AG20443 (cell line): Measurements from ENCODE around the gene CCDC152.
A peak's percentile ranks its signal among the peaks of the same experiment; 100 is the strongest.
"Not testable (repeated sequence)": the region's sequence is repeated elsewhere in the genome, so short reads cannot be mapped to it uniquely, and the experiment has no call there.

ENCODE experiments used
- DNase-seq: peaks from one replicate; pipeline ENCODE4 v3.0.0; 2012; ENCODE audit warnings: low spot score, mixed read lengths

The CCDC152 gene, protein sequence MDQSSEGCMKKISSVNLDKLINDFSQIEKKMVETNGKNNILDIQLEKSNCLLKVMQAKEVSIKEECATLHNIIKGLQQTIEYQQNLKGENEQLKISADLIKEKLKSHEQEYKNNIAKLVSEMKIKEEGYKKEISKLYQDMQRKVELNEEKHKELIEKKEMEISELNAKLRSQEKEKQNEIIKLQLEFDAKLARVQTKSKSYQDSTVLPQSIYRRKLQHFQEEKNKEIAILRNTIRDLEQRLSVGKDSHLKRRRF

DNA sequence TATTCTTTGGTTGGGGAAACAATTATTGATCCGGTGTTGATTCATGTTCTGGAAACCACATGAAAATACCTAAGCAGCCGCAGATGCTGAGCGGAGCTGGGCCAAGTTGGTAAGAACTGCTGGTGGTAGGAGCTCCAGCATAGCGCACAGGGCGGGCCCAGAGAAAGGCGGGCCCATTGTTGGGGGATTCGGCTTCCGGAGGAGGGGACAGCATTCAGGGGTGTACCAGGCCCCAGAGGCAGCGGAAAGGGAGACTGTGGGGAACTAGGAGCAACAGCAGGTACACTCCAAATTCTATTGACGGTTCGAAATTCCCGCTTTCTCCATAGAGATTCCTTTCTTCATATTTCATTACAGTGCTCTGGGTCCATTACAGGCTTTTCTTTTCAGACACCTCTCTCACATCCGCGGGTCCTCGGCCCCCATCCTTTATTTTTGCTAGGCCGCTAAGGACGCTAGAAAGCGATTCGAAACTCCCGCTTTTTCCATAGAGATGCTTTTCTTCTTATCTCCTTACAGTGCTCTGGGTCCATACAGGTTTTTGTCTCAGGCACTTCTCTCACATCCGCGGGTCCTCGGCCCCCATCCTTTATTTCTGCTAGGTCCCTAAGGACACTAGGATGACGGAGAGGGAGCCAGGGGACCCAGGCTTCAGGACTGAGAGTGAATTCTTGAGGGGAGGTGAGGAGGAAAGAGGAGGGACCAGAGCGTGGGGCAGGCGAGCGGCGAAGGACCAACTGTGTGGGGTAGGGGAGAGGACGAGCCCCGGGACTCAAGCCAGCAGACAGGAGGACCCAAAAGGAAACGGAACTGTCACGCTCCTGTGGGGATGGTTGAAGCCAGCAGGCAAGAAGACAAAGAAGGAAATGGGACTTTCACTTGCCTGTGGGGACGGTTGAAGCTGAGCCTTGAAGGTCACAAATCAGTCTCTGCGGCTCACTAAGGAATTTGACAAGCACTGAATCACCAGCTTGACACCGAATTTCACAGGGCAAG is at the start of gene CCDC152:
CCDC152 (plus strand) TSS at position 213 of the 996 bp plus-strand sequence. CDS start 2,304 bp downstream, outside the sequence.
- DNase-seq, result peak; percentile 29

DNA sequence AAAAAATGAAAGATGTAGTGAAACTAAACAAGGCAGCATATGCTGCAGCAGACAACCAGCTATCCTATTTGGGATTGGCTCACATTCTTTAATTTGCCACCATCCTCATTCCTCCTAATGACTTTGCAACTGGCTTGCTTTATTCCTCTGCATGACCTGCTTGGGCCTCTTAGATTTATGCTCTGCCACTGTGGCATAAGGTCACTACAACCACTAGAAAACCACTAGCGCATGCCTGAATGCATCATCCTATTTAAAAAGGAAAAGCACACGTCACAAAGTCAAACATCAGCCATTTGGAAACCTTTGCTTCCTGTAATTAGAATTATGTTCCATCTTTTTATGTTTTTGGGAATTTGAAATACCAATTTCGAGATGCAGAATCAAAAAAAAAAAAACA is 40.8 kb upstream of the CCDC152 start:
- DNase-seq, result peak; percentile 31

DNA sequence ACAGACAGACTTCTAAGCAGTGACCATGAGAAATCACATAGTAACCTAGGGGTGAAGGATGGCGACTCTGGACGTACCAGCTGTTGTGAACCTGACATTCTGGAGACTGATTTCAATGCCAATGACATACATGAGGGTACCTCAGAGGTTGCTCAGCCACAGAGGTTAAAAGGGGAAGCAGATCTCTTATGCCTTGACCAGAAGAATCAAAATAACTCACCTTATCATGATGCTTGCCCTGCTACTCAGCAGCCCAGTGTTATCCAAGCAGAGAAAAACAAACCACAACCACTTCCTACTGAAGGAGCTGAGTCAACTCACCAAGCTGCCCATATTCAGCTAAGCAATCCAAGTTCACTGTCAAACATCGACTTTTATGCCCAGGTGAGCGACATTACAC is 38.0 kb upstream of the CCDC152 start:
- DNase-seq, result no peak

DNA sequence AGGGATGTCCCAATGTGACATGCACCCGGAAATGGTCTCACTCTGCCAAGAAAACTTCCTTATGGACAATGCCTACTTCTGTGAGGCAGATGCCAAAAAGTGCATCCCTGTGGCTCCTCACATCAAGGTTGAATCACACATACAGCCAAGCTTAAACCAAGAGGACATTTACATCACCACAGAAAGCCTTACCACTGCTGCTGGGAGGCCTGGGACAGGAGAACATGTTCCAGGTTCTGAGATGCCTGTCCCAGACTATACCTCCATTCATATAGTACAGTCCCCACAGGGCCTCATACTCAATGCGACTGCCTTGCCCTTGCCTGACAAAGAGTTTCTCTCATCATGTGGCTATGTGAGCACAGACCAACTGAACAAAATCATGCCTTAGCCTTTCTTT is 37.6 kb upstream of the CCDC152 start:
- no peak for DNase-seq

DNA sequence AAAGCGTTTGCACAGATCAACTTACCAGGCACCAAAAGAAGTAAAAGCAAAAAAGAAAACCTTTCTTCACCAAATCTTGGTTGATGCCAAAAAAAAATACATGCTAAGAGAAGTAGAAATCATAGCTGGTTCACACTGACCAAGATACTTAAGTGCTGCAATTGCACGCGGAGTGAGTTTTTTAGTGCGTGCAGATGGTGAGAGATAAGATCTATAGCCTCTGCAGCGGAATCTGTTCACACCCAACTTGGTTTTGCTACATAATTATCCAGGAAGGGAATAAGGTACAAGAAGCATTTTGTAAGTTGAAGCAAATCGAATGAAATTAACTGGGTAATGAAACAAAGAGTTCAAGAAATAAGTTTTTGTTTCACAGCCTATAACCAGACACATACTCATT is 36.4 kb upstream of the CCDC152 start:
- DNase-seq, result no peak

DNA sequence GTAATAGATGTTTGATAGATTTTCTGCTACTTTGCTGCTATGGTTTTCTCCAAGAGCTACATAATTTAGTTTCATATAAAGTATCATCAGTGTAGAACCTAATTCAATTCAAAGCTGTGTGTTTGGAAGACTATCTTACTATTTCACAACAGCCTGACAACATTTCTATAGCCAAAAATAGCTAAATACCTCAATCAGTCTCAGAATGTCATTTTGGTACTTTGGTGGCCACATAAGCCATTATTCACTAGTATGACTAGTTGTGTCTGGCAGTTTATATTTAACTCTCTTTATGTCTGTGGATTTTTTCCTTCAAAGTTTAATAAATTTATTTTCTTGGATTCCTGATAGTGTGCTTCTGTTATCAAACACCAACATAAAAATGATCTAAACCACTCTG is 35.1 kb upstream of the CCDC152 start:
- no peak for DNase-seq

DNA sequence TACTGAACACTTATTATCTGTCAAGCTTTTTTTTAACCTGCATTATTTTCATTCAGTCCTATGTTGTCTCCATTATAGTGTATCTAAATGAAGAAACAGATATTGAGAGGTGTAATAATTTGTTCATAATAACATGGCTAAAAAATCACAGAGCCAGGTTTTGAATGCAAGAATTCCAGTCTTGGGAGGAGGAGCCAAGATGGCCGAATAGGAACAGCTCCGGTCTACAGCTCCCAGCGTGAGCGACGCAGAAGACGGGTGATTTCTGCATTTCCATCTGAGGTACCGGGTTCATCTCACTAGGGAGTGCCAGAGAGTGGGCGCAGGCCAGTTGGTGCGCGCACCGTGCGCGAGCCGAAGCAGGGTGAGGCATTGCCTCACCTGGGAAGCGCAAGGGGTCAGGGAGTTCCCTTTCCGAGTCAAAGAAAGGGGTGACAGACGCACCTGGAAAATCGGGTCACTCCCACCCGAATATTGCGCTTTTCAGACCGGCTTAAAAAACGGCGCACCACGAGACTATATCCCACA is 22.0 kb upstream of the CCDC152 start:
- DNase-seq, result not testable (repeated sequence)

DNA sequence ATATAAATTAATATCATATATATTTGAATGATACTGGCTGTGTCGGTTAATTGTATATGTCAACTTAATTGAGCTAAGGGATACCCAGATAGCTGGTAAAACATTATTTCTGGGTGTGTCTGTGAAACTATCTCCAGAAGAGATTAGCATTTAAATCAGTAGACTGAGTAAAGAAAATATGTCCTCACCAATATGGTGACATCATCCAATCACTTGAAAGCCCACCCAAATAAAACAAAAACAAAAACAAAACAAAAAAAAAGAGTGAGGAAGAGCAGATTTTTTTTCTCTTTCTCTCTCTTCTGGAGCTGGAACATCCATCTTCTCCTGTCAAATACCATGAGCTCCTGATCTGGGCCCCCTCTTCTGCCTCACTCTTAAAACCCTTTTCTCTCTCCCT is 15.7 kb upstream of the CCDC152 start:
- DNase-seq, result no peak

DNA sequence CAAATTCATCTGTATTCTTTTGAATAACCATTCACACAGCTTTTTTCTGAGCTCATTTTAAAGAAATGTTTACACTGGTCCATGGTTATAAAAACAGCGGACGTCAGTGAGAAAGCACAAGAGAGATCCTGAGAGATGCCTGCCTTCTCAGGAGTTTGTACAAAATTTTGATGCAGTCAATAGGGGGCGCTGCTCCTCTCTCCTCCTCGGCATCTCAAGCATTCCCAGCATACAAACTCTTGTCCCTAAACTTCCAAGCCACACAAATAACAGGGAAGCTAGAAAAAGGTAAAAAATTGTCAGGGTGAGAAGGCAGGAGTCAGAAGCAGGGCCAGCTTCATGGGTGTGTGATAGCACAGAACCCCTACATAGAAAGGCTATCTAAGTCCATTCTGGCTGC is 11.2 kb upstream of the CCDC152 start:
- DNase-seq, result no peak

DNA sequence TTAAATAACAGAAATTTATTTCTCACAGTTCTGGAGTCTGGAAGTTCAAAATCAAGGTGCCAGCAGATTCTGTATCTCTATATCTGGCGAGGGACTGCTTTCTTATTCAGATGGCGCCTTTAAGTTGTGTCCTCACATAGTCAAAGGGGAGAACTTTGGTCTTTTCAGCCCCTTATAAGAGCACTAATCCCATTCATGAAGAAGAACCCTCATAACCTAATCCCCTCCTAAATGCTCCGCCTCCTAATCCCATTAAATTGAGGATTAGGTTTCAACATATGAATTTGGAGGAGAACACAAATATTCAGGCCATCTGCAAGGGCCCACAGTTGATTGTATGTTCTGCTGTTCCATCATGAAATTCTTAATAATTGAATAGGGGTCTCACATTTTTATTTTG is 10.8 kb upstream of the CCDC152 start:
- DNase-seq, result no peak

DNA sequence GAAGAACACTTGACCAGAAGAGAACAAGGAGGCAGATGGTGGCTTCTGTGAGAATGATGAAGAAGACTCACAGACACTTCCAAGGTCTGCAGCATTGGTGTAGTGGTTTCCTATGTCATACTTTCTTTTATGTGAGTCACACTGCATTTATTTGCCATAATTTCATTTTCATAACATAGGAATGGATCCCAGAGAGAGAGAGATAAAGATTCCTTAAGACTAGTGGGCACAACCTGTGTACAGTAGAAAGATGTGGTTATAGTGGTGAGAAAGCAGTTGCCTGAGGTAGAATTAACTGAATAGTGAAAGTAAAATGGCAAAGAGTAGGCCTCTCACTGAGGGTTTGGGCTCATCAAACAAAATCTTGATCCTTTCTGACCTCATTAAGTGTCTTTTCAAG is 7.6 kb upstream of the CCDC152 start:
- no peak for DNase-seq

DNA sequence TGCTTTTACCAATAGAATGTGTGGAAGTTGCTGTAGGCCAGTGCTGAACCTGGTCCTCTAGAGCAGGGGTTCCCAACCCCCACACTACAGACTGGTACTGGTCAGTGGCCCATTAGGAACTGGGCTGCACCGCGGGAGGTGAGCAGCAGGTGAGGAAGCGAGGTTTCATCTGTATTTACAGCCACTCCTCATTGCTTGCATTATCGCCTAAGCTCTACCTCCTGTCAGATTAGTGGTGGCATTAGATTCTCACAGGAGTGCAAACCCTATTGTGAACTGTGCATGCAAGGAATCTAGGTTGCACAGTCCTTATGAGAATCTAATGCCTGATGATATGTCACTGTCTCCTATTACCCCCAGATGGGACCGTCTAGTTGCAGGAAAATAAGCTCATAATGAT is 6.1 kb upstream of the CCDC152 start:
- no peak for DNase-seq

DNA sequence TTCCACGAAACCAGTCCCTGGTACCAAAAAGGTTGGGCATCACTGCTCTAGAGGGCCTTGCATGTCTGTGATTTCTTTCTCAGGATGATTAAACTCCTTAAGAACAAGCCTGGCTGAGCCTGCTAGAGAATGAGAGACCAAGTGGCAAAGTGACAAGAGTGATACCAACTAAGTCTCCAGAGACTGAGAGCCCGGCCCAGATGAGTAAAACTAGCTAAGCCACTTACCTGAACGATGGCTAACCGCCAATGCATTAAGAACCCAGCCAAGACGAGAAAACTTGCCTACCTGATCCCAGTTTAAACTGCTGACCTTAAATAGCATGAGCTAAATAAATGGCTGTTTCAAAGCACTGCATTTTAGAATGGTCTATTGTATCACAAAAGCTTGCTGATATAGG is 5.6 kb upstream of the CCDC152 start:
- no peak for DNase-seq

DNA sequence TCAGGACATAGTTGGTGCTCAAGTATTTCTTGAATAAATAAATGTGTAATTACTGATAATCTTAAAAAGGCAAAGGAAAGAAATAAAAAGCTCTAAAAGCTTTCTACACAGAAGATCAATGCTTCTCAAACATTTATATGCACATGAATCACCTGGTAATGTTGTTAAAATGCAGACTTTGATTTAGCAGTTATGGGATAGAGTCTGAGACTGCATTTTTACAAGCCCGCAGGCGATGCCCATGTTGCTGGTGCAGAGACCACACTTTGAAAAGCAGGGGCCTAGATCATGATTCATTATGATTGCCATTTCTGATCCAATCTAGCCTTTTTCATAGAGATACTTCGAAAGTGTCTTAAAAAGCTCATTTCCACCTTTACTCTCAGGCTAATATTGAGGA is 3.5 kb upstream of the CCDC152 start:
- no peak for DNase-seq

DNA sequence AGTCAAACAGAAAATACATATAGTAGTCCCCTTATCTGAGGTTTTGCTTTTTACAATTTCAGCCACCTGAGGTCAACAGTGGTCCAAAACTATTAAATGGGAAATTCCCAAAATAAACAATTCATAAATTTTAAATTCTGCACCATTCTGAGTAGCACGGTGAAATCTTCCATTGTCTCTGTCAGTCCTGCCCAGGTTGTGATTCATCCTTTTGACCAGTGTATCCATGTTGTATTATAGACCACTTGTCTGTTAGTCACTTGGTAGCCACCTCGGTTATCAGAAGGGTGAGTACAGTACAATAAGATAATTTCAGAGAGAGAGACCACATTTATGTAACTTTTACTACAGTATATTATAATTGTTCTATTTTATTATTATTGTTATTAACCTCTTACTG is 2.8 kb downstream of the CCDC152 start:
- DNase-seq, result no peak

DNA sequence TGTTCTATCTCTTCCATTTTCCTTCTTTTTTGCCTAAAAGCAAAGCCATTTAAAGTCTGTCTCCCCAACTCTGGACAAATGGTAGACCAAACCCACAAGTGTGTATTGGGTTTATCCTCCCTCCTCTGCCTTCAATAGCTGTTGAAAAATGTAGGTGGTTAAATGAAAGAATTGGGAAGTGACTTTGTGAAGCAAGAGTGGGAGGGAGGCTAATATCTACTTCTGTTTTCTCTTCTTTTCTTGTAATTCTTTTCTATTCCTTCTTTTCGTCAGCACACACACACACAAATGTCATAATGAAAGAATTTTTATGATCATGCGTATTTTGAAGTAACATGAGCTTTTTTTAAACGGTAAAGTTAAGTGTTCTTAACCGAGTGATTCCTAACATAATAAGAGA is 3.8 kb downstream of the CCDC152 start:
- DNase-seq, result no peak

DNA sequence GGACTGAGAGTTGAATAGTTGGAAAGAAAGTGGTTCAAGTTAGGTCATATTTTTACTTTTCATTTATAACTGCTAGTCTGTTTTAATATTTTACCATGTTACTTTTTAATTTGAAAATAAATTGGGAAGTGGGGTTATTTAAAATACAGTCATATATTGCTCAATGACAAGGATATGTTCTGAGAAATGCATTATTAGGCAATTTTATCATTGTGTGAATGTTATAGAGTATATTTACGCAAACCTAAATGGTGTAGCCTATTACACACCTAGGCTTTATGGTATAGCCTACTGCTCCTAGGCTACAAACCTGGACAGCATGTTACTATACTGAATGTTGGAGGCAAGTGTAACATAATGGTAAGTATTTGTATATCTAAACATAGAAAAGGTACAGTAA is 5.2 kb downstream of the CCDC152 start:
- no peak for DNase-seq

DNA sequence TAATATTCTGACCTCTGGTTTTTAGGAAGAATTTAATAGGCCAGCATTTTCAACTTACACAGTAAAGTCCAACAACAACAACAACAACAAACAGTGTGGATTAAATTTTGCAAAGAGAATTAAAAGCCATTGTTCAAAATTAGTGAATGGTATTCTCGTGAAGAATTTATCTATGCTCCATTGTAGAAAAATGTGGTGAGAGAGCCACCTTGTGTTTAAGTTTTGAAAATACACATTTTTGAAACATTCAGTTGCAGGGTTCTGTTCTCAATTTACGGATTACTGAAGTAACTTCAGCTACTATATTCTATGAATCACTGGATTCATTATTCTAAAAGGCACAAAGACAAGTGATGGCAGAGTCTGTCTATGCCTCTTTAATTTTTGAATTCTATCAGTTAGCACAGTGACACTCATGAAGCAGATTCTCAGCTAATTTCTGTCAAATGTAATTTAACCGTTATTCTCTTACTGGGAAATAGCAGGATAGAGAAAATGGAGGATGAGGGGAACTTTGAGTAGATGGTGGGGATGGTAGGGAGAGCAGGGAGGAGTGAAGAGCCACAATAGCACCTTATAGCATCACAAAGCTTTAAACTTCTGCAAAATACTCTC is 11.0 kb downstream of the CCDC152 start:
- DNase-seq, result peak; percentile 30

DNA sequence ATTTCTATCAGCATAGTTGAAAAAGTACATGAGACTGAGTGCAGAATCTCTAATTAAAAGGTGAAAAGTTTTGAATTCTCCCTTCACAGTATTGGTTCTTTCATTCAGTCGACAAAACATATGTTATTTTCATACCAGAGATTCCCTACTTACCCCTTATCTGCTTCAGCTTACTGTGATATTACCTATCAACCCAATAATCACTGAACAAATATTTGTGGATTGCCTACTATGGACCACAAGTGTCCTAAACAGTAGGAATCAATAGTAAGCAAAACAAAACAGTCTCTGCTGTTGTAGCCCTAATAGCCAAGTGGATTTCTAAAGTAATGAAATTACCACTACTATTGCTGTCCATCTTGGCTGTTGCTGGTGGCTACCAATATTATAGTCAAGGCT is 11.5 kb downstream of the CCDC152 start:
- DNase-seq, result no peak

DNA sequence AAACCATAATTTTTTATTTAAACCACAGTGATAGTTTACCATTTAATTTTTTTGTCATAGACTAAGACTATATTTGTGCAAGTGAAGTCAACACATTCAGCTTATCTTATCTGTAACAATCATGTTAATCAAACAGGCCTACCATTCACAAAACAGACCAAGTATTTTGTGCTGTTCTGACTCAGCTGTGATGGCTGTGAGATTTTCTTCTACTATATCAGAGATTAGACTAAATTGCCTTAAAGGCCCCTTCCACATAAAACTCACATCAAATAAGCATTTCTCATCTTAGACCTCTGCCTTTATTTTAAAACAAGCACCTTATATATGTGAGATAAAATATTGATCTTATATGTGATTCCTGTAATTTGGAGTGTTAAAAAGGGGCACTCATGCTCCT is 13.4 kb downstream of the CCDC152 start:
- DNase-seq, result no peak

DNA sequence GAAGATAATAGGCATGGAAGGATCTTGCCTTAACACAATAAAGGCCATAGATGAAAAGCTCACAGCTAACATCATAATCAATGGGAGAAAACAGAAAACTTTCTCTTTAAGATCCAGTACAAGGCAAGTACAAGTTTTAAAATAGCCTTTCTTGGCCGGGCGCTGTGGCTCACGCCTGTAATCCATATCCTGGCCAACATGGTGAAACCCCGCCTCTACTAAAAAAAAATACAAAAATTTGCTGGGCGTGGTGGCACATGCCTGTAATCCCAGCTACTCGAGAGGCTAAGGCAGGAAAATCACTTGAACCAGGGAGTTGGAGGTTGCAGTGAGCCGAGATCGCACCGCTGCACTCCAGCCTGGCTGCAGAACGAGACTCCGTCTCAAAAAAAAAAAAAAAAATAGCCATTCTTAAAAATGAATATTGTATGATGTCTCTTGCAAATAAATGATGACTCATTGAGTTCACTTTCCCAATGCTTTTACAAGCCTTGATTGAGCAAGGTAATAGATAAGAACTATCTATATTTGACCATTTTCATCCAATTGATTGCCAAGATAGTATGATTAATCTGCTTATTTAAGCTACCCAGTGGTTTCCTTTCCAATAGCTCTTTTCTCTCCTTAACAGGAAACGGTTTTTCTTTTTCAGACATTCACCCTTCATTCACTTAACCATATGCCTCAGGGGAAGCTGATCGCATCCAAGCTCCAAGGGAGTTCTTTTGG is 15.8 kb downstream of the CCDC152 start:
- no peak for DNase-seq

DNA sequence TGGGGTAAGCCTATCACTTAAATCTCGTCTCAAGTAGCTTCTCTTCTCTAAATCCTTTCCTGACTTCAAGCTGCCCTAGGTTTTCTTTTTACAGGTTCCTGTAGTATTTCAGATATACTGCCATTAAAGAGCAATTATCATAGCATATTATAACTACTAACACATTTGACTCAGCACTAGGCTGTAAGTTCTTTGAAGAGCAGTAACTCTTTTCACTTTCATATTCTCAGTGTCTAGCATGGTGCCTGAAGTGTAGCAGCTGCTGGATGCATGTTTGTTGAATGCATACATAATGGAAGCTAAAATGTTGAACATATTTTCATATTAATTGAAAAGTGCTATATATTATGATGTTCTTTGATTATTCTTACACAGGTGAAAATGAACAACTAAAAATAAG is 22.5 kb downstream of the CCDC152 start:
- no peak for DNase-seq
